Occipital lobe (tissue), 2 donors: ENCODE measurements around the gene UGT1A8. TPM values are rescaled to one million over a fixed set of nuclear protein-coding genes. Genes with fewer than 3 reads are reported as not detected.

Source experiments
- DNase-seq: peaks from one replicate; lab custom pipeline; 2025; lab: John Stamatoyannopoulos, UW
- total RNA-seq: library from RNA; depleted of rRNA; stranded (reverse); fragments of >200 nt; gene quantifications from one replicate; pipeline ENCODE4 v1.2.3, GENCODE V29; 2014

UGT1A8 gene
- total RNA-seq, 1 donor from 2014 or later, result not detected

- DNase-seq, result no peak
Measured at GRCh38 chr2:233818639-233819621, 201.5 kb downstream of the UGT1A8 start.

- DNase-seq, result no peak
Measured at GRCh38 chr2:233819884-233820773, 202.7 kb downstream of the UGT1A8 start.

- no peak for DNase-seq
Measured at GRCh38 chr2:233820774-233821105, 203.3 kb downstream of the UGT1A8 start.

GRCh38 chr2:233821196-233821595 is 203.8 kb downstream of the UGT1A8 start:
- no peak for DNase-seq

GRCh38 chr2:233821709-233822100 is 204.3 kb downstream of the UGT1A8 start:
- DNase-seq, result no peak

GRCh38 chr2:233822101-233822771 is 204.8 kb downstream of the UGT1A8 start:
- DNase-seq, result no peak

Other genes starting within 250 kb of the UGT1A8 start
- gene USP40, start 50.9 kb upstream of the UGT1A8 start, total RNA-seq, result 14.7 TPM
- not detected for gene UGT1A10, start 18.8 kb downstream of the UGT1A8 start, total RNA-seq
- gene UGT1A9, start 54.3 kb downstream of the UGT1A8 start, total RNA-seq, result not detected
- gene UGT1A7, start 64.3 kb downstream of the UGT1A8 start, total RNA-seq, result not detected
- not detected for gene UGT1A6, start 75.3 kb downstream of the UGT1A8 start, total RNA-seq
- not detected for gene UGT1A5, start 95.3 kb downstream of the UGT1A8 start, total RNA-seq
- gene UGT1A4, start 101.1 kb downstream of the UGT1A8 start, total RNA-seq, result not detected
- gene UGT1A3, start 111.4 kb downstream of the UGT1A8 start, total RNA-seq, result not detected
- gene UGT1A1, start 142.6 kb downstream of the UGT1A8 start, total RNA-seq, result not detected
- not detected for gene MROH2A, start 160.7 kb downstream of the UGT1A8 start, total RNA-seq
- 1.9 TPM for gene HJURP, start 236.9 kb downstream of the UGT1A8 start, total RNA-seq